Peyer's patch (tissue), 4 donors: Measurements from ENCODE around the gene CAPN9.

Source experiments
- POLR2A ChIP-seq, 2 donors: fragments of 450-650 bp; IDR thresholded peaks; one replicate each; pipeline ENCODE4 v1.5.1; 2017; ENCODE audit warnings: antibody characterized with exemption in 2 of 2, mild to moderate bottlenecking in 2 of 2, moderate library complexity in 2 of 2
- TF ChIP-seq, protein P1 (sequence below), 6 experiments: fragments of 450-650 bp in 4 of 6; fragments of 200-600 bp in 2 of 6; sonication (generic) in 1 of 6; IDR thresholded peaks; one replicate each; pipeline ENCODE4 v1.5.1; 2017 to 2019; ENCODE audit warnings: antibody characterized with exemption in 6 of 6, mild to moderate bottlenecking in 3 of 6, moderate library complexity in 1 of 6

DNA sequence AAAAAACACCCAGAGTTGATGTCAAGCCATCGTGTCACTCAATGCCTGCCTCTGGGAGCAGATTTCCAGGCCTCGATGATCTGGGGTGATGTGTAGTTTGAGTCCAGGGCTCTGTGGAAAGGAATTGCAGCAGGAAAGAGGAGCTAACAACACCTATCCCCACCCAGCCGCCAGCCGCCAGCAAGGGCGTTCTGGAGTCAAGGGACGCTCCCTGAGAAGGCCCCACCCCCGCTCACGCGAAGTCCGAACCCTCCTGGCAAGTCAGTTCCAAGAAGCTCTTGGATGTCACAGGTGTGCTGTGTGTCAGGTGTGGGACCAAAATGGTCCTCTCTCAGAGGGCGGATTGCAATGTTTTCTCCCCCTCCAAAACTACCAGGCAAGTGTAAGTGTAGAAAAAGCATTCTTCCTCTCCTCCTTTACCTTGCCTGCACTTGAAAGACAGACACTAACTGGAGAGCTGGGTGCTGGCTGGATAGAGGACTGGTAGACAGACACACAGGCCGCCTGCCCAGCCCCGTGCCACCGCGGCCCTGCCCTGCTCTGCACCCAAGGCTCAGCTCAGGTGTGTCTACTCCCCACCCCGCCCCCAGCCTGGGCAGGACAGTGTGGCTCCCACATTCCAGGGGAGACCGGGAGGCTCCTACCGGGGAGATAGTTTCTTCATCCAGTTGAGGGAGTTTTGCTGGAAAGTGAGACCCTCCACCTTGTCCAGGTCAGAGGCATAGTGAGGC is 41.7 kb upstream of the CAPN9 start:
- TF ChIP-seq, protein P1, sequence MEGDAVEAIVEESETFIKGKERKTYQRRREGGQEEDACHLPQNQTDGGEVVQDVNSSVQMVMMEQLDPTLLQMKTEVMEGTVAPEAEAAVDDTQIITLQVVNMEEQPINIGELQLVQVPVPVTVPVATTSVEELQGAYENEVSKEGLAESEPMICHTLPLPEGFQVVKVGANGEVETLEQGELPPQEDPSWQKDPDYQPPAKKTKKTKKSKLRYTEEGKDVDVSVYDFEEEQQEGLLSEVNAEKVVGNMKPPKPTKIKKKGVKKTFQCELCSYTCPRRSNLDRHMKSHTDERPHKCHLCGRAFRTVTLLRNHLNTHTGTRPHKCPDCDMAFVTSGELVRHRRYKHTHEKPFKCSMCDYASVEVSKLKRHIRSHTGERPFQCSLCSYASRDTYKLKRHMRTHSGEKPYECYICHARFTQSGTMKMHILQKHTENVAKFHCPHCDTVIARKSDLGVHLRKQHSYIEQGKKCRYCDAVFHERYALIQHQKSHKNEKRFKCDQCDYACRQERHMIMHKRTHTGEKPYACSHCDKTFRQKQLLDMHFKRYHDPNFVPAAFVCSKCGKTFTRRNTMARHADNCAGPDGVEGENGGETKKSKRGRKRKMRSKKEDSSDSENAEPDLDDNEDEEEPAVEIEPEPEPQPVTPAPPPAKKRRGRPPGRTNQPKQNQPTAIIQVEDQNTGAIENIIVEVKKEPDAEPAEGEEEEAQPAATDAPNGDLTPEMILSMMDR (IDR thresholded peaks at IDR 0.05), result no peak
- no peak for TF ChIP-seq POLR2A (IDR thresholded peaks at IDR 0.05)
